ENCODE measurements around the gene RSPH6A. TPM values are rescaled to one million over a fixed set of nuclear protein-coding genes. Genes with fewer than 3 reads are reported as not detected.

The RSPH6A gene
- total RNA-seq, 1 donor from 2014 or later: 0.19 TPM

DNA sequence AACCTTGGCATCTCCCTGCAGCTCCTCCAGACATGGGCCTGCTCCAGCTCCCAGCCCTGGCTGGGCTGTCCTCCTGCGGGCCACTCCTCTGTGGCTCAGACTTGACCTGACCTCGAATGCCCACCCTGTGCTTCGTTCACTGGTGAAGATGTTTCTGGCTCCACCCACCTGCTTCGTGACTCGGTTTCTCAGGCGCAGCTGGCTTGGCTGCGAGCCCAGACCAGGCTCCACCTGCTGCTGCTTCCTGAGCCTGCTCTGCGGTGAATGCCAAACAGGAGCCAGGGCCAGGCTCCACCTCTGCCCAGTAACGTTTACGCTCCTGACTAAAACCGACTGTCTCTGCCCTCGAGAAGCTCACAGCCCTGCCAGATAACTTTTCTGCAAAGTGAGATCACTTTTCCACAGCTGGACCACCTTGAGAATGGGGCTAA lies 8.9 kb upstream of the RSPH6A start:
- Mint-ChIP-seq H3K4me3 (no peak overlapping the region), H3K27ac (no peak overlapping the region), H3K4me1 (ENCODE audit: unreplicated experiment) (no peaks in the 10 kb centered on the region), H3K36me3 (peaks cover 11% of the 10 kb centered on the region), H3K27me3 (no peaks in the 10 kb centered on the region), H3K9me3 (no peaks in the 10 kb centered on the region)
- no peak for DNase-seq (ENCODE audit: extremely low spot score, unreplicated experiment)
- TF ChIP-seq, protein P1, sequence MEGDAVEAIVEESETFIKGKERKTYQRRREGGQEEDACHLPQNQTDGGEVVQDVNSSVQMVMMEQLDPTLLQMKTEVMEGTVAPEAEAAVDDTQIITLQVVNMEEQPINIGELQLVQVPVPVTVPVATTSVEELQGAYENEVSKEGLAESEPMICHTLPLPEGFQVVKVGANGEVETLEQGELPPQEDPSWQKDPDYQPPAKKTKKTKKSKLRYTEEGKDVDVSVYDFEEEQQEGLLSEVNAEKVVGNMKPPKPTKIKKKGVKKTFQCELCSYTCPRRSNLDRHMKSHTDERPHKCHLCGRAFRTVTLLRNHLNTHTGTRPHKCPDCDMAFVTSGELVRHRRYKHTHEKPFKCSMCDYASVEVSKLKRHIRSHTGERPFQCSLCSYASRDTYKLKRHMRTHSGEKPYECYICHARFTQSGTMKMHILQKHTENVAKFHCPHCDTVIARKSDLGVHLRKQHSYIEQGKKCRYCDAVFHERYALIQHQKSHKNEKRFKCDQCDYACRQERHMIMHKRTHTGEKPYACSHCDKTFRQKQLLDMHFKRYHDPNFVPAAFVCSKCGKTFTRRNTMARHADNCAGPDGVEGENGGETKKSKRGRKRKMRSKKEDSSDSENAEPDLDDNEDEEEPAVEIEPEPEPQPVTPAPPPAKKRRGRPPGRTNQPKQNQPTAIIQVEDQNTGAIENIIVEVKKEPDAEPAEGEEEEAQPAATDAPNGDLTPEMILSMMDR (conservative IDR thresholded peaks at IDR 0.05): no peak

GRCh38 chr19:45823182-45823581 lies 8.1 kb upstream of the RSPH6A start:
- H3K27me3 Mint-ChIP-seq: no peaks in the 10 kb centered on the region
- DNase-seq (ENCODE audit: extremely low spot score, unreplicated experiment): no peak
- no peak overlapping the region for H3K4me3 Mint-ChIP-seq
- peaks cover 6% of the 10 kb centered on the region for H3K36me3 Mint-ChIP-seq
- TF ChIP-seq, protein P1 (conservative IDR thresholded peaks at IDR 0.05): no peak
- H3K4me1 Mint-ChIP-seq (ENCODE audit: unreplicated experiment): no peaks in the 10 kb centered on the region
- no peak overlapping the region for H3K27ac Mint-ChIP-seq
- no peaks in the 10 kb centered on the region for H3K9me3 Mint-ChIP-seq

- DNase-seq (ENCODE audit: extremely low spot score, unreplicated experiment): no peak
- Mint-ChIP-seq H3K4me1 (ENCODE audit: unreplicated experiment) (no peaks in the 10 kb centered on the region), H3K4me3 (no peak overlapping the region), H3K9me3 (no peaks in the 10 kb centered on the region), H3K36me3 (peaks cover 5% of the 10 kb centered on the region), H3K27me3 (no peaks in the 10 kb centered on the region), H3K27ac (no peak overlapping the region)
- TF ChIP-seq, protein P1 (conservative IDR thresholded peaks at IDR 0.05): no peak
Observed at GRCh38 chr19:45822716-45823115, 7.6 kb upstream of the RSPH6A start.

GRCh38 chr19:45821570-45821969 lies 6.5 kb upstream of the RSPH6A start:
- no peak overlapping the region for H3K4me3 Mint-ChIP-seq
- H3K9me3 Mint-ChIP-seq: no peaks in the 10 kb centered on the region
- no peaks in the 10 kb centered on the region for H3K27me3 Mint-ChIP-seq
- H3K36me3 Mint-ChIP-seq: peaks cover 5% of the 10 kb centered on the region
- no peaks in the 10 kb centered on the region for H3K4me1 Mint-ChIP-seq (ENCODE audit: unreplicated experiment)
- H3K27ac Mint-ChIP-seq: no peak overlapping the region
- TF ChIP-seq, protein P1 (conservative IDR thresholded peaks at IDR 0.05): no peak
- no peak for DNase-seq (ENCODE audit: extremely low spot score, unreplicated experiment)

DNA sequence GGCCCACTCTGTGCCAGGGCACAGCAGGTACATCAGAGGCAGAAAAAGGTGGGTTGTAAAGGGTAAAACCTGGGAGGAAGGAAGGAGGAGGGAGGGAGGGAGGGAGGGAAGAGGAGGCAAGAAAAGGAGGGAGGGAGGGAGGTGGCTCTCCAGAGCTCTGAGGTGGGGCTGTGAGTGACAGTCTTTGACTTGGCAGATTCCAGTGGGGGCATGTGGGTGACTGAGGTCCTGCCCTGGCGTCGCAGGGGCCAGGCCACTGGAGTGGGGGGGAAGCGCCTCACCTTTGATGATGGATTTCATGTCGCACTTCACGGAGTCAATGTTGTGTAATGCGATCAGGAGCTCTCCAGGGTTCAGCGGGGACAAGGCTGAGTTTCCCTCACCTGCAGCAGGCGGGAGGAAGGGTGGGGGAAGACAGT lies 6.0 kb upstream of the RSPH6A start:
- no peaks in the 10 kb centered on the region for H3K27me3 Mint-ChIP-seq
- H3K4me3 Mint-ChIP-seq: no peak overlapping the region
- H3K9me3 Mint-ChIP-seq: no peaks in the 10 kb centered on the region
- TF ChIP-seq, protein P1 (conservative IDR thresholded peaks at IDR 0.05): no peak
- no peak for DNase-seq (ENCODE audit: extremely low spot score, unreplicated experiment)
- no peak overlapping the region for H3K27ac Mint-ChIP-seq
- peaks cover 5% of the 10 kb centered on the region for H3K36me3 Mint-ChIP-seq
- H3K4me1 Mint-ChIP-seq (ENCODE audit: unreplicated experiment): no peaks in the 10 kb centered on the region

Data from type B pancreatic cell (in vitro differentiated cells).